ENCODE results near the gene EIF3F. TPM values are rescaled to one million over a fixed set of nuclear protein-coding genes. Genes with fewer than 3 reads are reported as not detected.

Gene EIF3F
- total RNA-seq, 1 donor = 286 TPM

DNA sequence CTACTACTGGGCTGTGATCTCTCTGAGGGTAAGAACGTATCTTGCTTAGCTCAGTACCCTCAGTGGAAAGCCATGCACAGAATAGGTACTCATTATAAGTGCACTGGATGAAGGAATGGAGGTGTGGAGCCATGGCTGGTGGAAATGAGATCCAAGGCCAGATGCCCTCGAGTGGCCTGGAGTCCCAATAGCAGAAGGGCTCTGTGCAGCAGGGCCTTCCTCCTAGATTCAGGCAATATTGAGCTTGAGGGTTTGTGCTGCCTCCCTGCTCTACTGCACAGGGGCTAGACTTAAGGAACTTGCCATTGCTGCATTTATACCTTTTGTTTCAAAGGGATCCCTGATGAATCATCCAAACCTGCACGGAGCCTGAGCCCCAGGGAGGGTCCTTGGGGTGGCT is 60.2 kb downstream of the EIF3F start:
- Histone ChIP-seq H3K36me3 (ENCODE audit: insufficient read depth, low read length) (no peaks in the 10 kb centered on the region), H3K9me3 (ENCODE audit: low read depth, low read length) (no peaks in the 10 kb centered on the region), H2AFZ (ENCODE audit: low read length) (no peak overlapping the region), H3K27ac (ENCODE audit: low read depth, low read length) (no peak overlapping the region), H3K79me2 (ENCODE audit: insufficient read depth, low read length) (no peaks in the 10 kb centered on the region), H3K4me2 (ENCODE audit: insufficient read depth, low read length) (no peak overlapping the region), H3K4me1 (ENCODE audit: insufficient read depth, low read length) (no peaks in the 10 kb centered on the region), H4K20me1 (ENCODE audit: insufficient read depth, low read length) (no peaks in the 10 kb centered on the region), H3K4me3 (ENCODE audit: insufficient read depth, low read length) (no peak overlapping the region), H3K27me3 (ENCODE audit: insufficient read depth, low read length) (no peaks in the 10 kb centered on the region)
- no peak for DNase-seq (ENCODE audit: insufficient read length, low spot score, missing footprints)
- TF ChIP-seq, protein P1, sequence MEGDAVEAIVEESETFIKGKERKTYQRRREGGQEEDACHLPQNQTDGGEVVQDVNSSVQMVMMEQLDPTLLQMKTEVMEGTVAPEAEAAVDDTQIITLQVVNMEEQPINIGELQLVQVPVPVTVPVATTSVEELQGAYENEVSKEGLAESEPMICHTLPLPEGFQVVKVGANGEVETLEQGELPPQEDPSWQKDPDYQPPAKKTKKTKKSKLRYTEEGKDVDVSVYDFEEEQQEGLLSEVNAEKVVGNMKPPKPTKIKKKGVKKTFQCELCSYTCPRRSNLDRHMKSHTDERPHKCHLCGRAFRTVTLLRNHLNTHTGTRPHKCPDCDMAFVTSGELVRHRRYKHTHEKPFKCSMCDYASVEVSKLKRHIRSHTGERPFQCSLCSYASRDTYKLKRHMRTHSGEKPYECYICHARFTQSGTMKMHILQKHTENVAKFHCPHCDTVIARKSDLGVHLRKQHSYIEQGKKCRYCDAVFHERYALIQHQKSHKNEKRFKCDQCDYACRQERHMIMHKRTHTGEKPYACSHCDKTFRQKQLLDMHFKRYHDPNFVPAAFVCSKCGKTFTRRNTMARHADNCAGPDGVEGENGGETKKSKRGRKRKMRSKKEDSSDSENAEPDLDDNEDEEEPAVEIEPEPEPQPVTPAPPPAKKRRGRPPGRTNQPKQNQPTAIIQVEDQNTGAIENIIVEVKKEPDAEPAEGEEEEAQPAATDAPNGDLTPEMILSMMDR (IDR thresholded peaks at IDR 0.05; ENCODE audit: extremely low read depth, low read depth, low read length) = no peak

DNA sequence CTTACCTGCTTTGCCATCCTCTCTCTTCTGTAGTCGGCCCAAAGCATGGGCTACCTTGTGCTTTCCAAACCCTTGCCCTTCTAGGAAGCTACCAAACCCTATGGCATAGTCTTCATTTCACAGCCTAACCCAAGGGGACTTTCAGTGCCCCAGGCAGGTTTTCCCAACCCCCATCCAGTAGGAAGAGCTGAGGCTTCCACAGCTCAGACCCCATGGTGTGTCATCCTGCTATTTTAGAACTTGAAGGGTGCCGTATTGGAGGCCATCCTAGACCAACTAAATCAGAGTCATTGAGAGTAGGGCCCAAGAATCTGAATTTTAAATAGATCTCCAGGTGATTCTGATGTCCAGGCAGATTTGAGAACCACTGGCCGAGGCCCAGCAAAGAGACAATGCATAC is 61.9 kb downstream of the EIF3F start:
- Histone ChIP-seq H3K27me3 (ENCODE audit: insufficient read depth, low read length) (no peaks in the 10 kb centered on the region), H3K79me2 (ENCODE audit: insufficient read depth, low read length) (no peaks in the 10 kb centered on the region), H3K4me3 (ENCODE audit: insufficient read depth, low read length) (no peak overlapping the region), H3K36me3 (ENCODE audit: insufficient read depth, low read length) (no peaks in the 10 kb centered on the region), H3K4me2 (ENCODE audit: insufficient read depth, low read length) (no peak overlapping the region), H3K9me3 (ENCODE audit: low read depth, low read length) (no peaks in the 10 kb centered on the region), H4K20me1 (ENCODE audit: insufficient read depth, low read length) (no peaks in the 10 kb centered on the region), H3K4me1 (ENCODE audit: insufficient read depth, low read length) (no peaks in the 10 kb centered on the region), H2AFZ (ENCODE audit: low read length) (no peak overlapping the region), H3K27ac (ENCODE audit: low read depth, low read length) (no peak overlapping the region)
- DNase-seq (ENCODE audit: insufficient read length, low spot score, missing footprints) = no peak
- TF ChIP-seq, protein P1 (IDR thresholded peaks at IDR 0.05; ENCODE audit: extremely low read depth, low read depth, low read length) = no peak

Small RNAs within 50 kb of the gene (small RNA-seq; reads per million reads assigned to genes)
- gene COX6CP5 = not detected

Other genes starting within 250 kb of the EIF3F start
- not detected in 2 replicates for gene OR5P2, start 190.4 kb upstream of the EIF3F start, total RNA-seq
- gene OR5P3, start 156.5 kb upstream of the EIF3F start, total RNA-seq = not detected in 2 replicates
- under 0.01 and 0.29 TPM in 2 replicates for gene OR10A6, start 56.1 kb upstream of the EIF3F start, total RNA-seq
- under 0.01 TPM in 2 replicates for gene OR10A3, start 45.6 kb upstream of the EIF3F start, total RNA-seq
- gene NLRP10, start 21.9 kb upstream of the EIF3F start, total RNA-seq = 10.0 and 14.1 TPM in 2 replicates
- 19.2 and 23.5 TPM in 2 replicates for gene TUB, start 93.9 kb downstream of the EIF3F start, total RNA-seq
- not detected in 2 replicates for gene RIC3, start 181.7 kb downstream of the EIF3F start, total RNA-seq

Measured in osteoblast (primary cell).